Measurements from ENCODE around the gene GAREM1.
"Not testable (repeated sequence)": the region's sequence is repeated elsewhere in the genome, so short reads cannot be mapped to it uniquely, and the experiment has no call there.

The GAREM1 gene

GRCh38 chr18:32264401-32264800, 206.3 kb downstream of the GAREM1 start:
- no peak for FAIRE-seq
- DNase-seq (ENCODE audit: insufficient read length, low spot score), result no peak

- DNase-seq (ENCODE audit: insufficient read length, low spot score) (no peak), FAIRE-seq (no peak)
Measured at GRCh38 chr18:32262092-32262491, 208.6 kb downstream of the GAREM1 start.

- DNase-seq (ENCODE audit: insufficient read length, low spot score), result no peak
- no peak for FAIRE-seq
Measured at GRCh38 chr18:32261003-32261402, 209.7 kb downstream of the GAREM1 start.

DNA sequence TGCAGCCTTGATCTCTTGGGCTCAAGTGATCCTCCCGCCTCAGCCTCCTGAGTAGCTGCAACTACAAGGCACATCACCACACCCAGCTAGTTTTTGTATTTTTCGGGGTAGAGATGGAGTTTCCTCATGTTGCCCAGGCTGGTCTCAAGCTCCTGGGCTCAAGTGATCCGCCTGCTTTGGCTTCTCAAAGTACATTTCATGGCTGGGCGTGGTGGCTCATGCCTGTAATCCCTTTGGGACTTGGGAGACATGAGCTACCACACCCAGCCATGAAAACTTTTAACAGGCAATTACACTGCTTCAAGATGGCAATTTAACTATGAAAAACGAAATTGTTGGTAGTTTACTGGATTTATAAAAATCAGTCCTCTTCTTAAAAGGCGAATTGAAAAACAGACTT, 211.1 kb downstream of the GAREM1 start:
- DNase-seq (ENCODE audit: insufficient read length, low spot score) (no peak), FAIRE-seq (no peak)

DNA sequence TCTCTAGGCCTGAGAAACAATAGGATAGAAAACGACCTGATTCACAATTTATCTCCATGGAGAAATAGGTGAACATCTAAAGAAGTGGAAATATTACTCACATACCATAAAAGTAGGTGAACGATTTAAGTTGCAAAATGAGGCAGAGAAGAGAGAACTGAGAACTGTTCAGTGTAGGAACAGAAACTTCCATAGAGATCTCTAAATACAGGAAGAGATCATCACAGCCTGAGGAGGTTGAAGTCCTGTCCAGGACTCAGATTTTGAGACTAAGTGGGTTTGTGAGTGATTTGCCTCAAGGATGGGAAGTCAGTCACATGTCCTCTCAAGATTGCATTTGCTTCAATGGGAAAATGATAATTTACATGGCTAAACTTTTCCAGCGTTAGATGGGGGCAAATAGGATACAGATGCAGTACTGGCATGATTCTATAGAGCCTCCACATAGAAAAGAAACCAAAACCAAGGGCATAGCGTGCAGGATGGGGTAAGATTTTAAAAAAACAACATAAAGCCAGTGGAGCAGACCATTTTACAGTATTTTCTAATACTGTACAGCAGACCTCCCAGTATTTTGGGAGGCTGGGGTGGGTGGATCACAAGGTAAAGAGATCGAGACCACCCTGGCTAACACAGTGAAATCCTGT, 212.0 kb downstream of the GAREM1 start:
- FAIRE-seq, result no peak
- DNase-seq (ENCODE audit: insufficient read length, low spot score), result no peak

- DNase-seq (ENCODE audit: insufficient read length, low spot score), result no peak
- FAIRE-seq, result no peak
Measured at GRCh38 chr18:32258148-32258547, 212.5 kb downstream of the GAREM1 start.

- FAIRE-seq (no peak), DNase-seq (ENCODE audit: insufficient read length, low spot score) (no peak)
Measured at GRCh38 chr18:32257084-32257785, 213.4 kb downstream of the GAREM1 start.

- DNase-seq (ENCODE audit: insufficient read length, low spot score) (no peak), FAIRE-seq (no peak)
Measured at GRCh38 chr18:32255570-32255969, 215.1 kb downstream of the GAREM1 start.

DNA sequence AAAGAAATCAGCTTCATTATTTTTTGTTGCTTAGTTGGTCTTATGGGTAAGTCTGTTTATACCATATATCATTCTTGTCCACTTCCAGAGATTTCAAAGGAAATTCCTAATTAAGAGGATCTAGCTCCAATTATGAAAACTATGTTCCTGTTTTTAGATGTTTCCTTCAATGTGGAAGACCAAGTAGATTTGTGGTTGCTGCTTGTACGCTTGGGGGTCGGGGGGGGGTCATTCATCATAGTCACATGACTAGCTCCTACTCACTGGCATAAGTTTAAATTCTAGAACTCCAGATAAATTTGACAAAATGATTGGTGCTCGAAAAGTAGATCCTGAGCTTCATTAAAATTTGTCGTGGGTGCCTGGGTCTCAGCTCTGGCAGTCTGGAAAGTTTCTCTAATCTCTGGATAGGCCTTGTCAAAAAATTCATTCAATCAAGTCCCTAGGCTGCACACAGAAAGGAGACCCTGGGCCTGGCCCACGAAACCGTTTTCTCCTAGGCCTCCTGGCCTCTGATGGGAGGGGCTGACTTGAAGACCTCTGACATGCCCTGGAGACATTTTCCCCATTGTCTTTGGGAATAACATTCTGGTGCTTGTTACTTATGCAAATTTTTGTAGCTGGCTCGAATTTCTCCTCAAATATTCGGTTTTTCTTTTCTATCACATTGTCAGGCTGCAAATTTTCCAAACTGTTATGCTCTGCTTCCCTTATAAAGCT, 218.4 kb downstream of the GAREM1 start:
- FAIRE-seq, result no peak

GRCh38 chr18:32251466-32251865, 219.2 kb downstream of the GAREM1 start:
- FAIRE-seq, result no peak
- DNase-seq (ENCODE audit: insufficient read length, low spot score), result no peak

More for the DNA sequence above, 218.4 kb downstream of the GAREM1 start:
- no peak for DNase-seq (ENCODE audit: insufficient read length, low spot score)

- DNase-seq (ENCODE audit: insufficient read length, low spot score) (no peak), FAIRE-seq (no peak)
Measured at GRCh38 chr18:32249147-32249929, 221.3 kb downstream of the GAREM1 start.

DNA sequence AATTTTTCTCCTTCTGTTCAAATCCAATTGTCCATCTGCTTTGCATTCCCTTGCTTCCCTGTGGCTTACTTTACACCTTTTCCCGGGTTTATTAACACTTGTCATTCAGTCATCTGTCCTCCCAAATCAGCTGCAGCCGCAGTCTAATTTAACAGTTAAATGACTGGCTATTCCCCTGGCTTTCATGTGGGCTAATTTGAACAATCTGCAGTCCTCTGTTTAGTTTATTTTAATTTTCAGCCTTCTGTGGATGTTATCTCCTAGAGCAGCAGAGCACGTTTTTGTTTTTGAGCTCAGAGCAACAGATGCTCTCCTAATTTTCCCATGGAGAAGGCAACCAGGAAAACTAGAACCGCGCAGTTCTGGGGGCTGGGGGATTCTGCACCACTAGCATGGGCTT, 225.8 kb downstream of the GAREM1 start:
- no peak for FAIRE-seq
- DNase-seq (ENCODE audit: insufficient read length, low spot score), result no peak

- DNase-seq (ENCODE audit: insufficient read length, low spot score) (no peak), FAIRE-seq (no peak)
Measured at GRCh38 chr18:32243358-32243757, 227.3 kb downstream of the GAREM1 start.

- FAIRE-seq (no peak), DNase-seq (ENCODE audit: insufficient read length, low spot score) (no peak)
Measured at GRCh38 chr18:32242395-32242794, 228.3 kb downstream of the GAREM1 start.

- no peak for FAIRE-seq
- no peak for DNase-seq (ENCODE audit: insufficient read length, low spot score)
Measured at GRCh38 chr18:32238635-32239268, 231.9 kb downstream of the GAREM1 start.

DNA sequence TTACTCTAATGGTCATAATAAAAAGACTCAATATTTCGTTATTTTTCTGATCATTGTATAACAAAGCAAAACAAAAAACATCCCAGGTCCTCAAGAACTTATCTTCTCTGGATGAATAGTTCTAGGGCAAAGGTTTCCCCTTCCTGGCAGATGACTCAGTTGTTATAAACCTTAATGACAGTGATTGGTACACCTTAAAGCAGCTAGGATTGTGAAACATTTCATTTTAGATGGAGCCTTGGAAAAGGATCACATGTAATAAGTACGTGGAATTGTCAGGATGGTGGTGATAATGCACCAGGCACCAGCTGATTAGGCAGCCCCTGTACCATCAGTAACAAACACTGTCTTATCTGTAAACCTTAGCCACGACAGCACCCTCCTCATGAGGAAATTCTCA, 233.6 kb downstream of the GAREM1 start:
- FAIRE-seq, result no peak
- no peak for DNase-seq (ENCODE audit: insufficient read length, low spot score)

GRCh38 chr18:32233348-32233747, 237.3 kb downstream of the GAREM1 start:
- DNase-seq (ENCODE audit: insufficient read length, low spot score); FAIRE-seq: not testable (repeated sequence)

- DNase-seq (ENCODE audit: insufficient read length, low spot score) (no peak), FAIRE-seq (no peak)
Measured at GRCh38 chr18:32219431-32220018, 251.2 kb downstream of the GAREM1 start.

GRCh38 chr18:32216390-32216789, 254.3 kb downstream of the GAREM1 start:
- no peak for FAIRE-seq
- no peak for DNase-seq (ENCODE audit: insufficient read length, low spot score)

DNA sequence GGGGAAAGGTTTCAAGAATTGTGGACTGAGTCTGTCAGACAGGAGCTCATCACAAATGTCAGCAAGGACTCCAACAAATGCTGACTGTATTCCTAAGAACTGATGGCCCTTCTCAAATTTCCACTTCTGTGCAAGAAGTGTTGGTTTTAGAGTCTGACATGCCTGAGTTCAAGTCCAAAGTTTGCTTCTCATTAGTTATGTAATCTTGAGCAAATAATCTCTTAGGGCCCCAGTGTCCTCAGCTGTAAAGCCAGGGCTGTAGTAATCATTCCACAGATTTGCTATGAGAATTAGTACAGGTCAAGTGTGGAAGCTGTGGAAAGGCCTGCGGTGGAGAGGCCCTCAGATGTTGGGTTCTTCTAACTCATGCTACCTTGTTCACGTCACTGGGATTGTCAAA, 257.0 kb downstream of the GAREM1 start:
- FAIRE-seq, result no peak
- no peak for DNase-seq (ENCODE audit: insufficient read length, low spot score)
